HG02642 (cell line): ENCODE data around the gene TLE3.
"Not testable (repeated sequence)": the region's sequence is repeated elsewhere in the genome, so short reads cannot be mapped to it uniquely, and the experiment has no call there.

Experiments
- ATAC-seq: cut with Tn5 transposase; IDR thresholded peaks from one replicate; pipeline ENCODE4 v1.9.1; 2021; ENCODE audit warnings: mild to moderate bottlenecking; ENCODE audit not compliant: unreplicated experiment, poor library complexity

The TLE3 gene

GRCh38 chr15:70097321-70098152 lies at the start of gene TLE3:
Gene TLE3, minus strand, starts transcription at chr15:70097917. Its CDS starts 1,119 bp downstream, at chr15:70096798.
- ATAC-seq, result peak; percentile 55

GRCh38 chr15:70147178-70147760 lies 49.6 kb upstream of the TLE3 start:
- ATAC-seq, result no peak

GRCh38 chr15:70146771-70147170 lies 49.1 kb upstream of the TLE3 start:
- ATAC-seq, result no peak

GRCh38 chr15:70146162-70146561 lies 48.4 kb upstream of the TLE3 start:
- ATAC-seq, result no peak

GRCh38 chr15:70145261-70145660 lies 47.5 kb upstream of the TLE3 start:
- no peak for ATAC-seq

GRCh38 chr15:70142322-70143191 lies 44.8 kb upstream of the TLE3 start:
- no peak for ATAC-seq

- no peak for ATAC-seq
These were observed 44.3 kb upstream of the TLE3 start for GRCh38 chr15:70142072-70142321.

GRCh38 chr15:70141376-70142071 lies 43.8 kb upstream of the TLE3 start:
- ATAC-seq, result no peak

- ATAC-seq, result peak; percentile 47
These were observed 43.0 kb upstream of the TLE3 start for GRCh38 chr15:70140543-70141375.

- no peak for ATAC-seq
These were observed 42.4 kb upstream of the TLE3 start for GRCh38 chr15:70140025-70140542.

GRCh38 chr15:70137967-70138366 lies 40.2 kb upstream of the TLE3 start:
- no peak for ATAC-seq

- not testable (repeated sequence) for ATAC-seq
These were observed 39.3 kb upstream of the TLE3 start for GRCh38 chr15:70137021-70137420.

GRCh38 chr15:70133781-70134421 lies 36.2 kb upstream of the TLE3 start:
- no peak for ATAC-seq

GRCh38 chr15:70133296-70133695 lies 35.6 kb upstream of the TLE3 start:
- no peak for ATAC-seq

GRCh38 chr15:70132571-70132970 lies 34.9 kb upstream of the TLE3 start:
- ATAC-seq, result no peak

- no peak for ATAC-seq
These were observed 34.4 kb upstream of the TLE3 start for GRCh38 chr15:70132139-70132538.

GRCh38 chr15:70128414-70129140 lies 30.9 kb upstream of the TLE3 start:
- ATAC-seq, result no peak

GRCh38 chr15:70127770-70128413 lies 30.2 kb upstream of the TLE3 start:
- ATAC-seq, result no peak
